GM18508 (cell line): ENCODE measurements around the gene PACS2.

Experiments
- ATAC-seq: cut with Tn5 transposase; IDR thresholded peaks from one replicate; pipeline ENCODE4 v1.9.1; 2021; ENCODE audit warnings: moderate number of reproducible peaks; ENCODE audit not compliant: insufficient read depth, unreplicated experiment

PACS2 gene

GRCh38 chr14:105397350-105397931, 82.9 kb downstream of the PACS2 start:
- no peak for ATAC-seq

DNA sequence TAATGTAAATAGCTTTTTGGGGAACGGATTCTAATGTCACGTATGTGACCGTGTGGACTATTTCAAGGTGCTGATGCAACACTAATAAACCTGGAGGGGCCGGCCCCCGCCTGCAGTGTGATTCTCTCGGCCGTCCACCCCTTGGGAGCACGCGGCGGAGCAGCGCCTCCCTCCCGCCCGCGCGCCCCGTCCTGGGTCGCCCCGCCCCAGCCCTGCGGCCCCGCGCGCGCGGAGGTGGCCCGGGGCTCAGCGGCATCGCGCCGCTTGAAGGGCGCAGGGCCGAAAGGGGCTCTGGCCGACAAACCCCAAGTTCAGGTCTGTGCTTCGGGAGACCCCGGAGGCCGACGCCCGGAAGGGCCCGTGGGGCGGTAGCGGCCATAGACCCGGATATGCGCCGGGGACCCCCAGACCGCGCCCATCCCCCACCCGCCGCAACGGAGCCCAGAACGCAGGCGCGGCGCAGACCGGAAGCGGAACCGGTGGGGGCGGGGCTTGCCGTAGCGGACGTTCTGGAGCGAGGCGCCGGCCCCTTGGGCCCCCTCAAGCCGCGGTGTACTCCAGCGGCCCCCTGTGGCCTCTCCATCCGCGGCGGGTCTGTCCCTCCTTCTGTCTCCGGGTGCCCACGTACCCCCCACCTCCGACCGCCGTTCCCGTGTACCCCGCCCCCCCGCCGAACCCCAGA, 83.6 kb downstream of the PACS2 start, which contains the start of gene TEX22:
Gene TEX22, plus strand, starts transcription at position 495 of the 682 bp plus-strand sequence. CDS start 803 bp downstream, outside the sequence.
- ATAC-seq, result no peak

GRCh38 chr14:105398726-105399465, 84.3 kb downstream of the PACS2 start:
- no peak for ATAC-seq

GRCh38 chr14:105399466-105399775, 84.9 kb downstream of the PACS2 start:
- no peak for ATAC-seq

- no peak for ATAC-seq
Measured at GRCh38 chr14:105400016-105400415, 85.5 kb downstream of the PACS2 start.

- ATAC-seq, result no peak
Measured at GRCh38 chr14:105401699-105402098, 87.2 kb downstream of the PACS2 start.

DNA sequence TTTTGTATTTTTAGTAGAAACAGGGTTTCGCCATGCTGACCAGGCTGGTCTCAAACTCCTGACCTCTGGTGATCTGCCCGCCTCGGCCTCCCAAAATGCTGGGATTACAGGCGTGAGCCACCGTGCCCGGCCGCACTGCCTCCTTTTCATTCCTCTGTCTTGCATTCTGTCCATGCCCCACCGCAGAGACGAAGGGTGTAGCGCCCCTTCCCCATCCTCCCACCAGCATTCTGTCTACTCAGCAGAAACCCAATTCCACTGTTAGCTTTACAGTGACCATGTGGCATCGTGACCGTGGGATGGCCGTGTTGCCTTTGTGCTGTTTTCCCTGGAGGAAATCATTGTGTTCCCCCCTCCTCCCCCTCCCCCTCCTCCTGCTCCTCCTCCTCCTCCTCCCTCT, 94.0 kb downstream of the PACS2 start:
- ATAC-seq, result no peak

DNA sequence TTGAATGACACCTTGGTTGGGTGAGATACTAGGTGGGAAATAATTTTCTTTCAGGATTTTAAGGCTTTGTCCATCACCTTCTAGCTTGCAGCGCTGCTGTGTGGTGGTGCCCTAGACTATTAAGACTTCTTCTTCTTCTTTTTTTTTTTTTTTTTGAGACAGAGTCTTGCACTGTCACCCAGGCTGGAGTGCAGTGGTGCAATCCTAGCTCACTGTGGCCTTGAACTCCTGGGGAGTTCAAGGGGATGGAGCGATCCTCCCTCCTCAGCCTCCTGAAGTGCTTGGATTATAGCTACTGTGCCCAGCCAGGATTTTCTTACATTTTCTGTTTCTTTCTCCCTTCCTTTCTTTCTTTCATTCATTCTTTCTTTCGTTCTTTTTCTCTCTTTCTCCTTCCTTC, 94.8 kb downstream of the PACS2 start:
- ATAC-seq, result no peak

DNA sequence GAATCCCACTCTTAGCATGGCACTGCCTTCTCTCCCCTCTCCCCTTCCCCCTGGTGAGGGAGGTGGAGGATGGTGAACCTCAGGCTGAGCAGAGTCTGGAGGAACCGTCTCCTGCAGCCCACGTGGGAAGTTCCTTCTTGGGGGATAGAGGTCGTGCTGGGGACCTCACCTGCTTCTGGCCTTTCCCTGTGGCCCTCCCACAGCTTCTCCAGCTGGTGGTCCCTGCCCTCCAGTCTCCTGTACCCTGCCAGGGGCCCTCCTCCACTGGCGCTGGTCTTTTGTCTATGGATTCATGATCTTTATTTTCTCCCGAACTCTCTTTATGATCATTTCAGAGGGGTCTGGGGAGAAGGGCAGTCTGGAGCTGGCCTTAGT, 96.1 kb downstream of the PACS2 start:
- no peak for ATAC-seq

- ATAC-seq, result no peak
Measured at GRCh38 chr14:105411017-105411941, 96.7 kb downstream of the PACS2 start.

DNA sequence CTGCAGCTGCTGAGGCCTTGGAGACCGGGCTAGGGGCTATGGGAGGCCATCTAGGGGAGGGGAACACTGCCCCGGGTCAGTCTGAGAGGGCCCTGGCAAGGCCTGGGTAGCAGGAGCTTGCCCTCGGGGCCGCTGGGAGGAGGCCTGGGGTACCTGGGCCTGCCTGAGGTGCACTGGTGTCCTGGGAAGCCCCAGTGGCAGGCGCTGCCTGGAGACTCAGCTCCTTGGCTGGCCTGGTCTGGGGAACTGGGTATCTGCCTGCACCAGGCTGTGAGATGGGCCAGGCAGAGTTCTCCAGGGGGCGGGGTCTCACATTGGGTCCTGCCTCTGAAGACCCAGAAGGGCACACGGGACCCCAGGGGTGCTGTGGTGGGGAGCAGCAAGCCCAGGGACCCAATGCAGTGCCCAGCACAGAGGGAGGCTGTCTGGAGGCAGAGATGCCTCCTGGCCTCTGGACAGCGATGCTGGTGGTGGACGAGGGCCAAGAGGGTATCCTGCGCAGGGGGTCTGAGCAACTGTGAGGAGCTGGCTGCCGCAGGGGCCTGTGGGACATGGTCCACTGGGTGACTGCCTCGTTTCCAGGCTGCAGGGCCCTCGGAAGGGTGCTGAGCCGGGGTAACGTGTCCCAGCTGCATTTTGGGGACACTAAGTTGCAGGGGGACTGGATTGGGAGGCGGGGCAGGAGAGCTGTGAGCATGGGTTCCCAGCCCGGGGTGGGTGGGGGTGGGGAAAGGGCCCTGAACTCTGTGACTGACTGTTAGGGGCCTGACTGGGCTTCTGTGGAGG, 97.6 kb downstream of the PACS2 start:
- ATAC-seq, result no peak

DNA sequence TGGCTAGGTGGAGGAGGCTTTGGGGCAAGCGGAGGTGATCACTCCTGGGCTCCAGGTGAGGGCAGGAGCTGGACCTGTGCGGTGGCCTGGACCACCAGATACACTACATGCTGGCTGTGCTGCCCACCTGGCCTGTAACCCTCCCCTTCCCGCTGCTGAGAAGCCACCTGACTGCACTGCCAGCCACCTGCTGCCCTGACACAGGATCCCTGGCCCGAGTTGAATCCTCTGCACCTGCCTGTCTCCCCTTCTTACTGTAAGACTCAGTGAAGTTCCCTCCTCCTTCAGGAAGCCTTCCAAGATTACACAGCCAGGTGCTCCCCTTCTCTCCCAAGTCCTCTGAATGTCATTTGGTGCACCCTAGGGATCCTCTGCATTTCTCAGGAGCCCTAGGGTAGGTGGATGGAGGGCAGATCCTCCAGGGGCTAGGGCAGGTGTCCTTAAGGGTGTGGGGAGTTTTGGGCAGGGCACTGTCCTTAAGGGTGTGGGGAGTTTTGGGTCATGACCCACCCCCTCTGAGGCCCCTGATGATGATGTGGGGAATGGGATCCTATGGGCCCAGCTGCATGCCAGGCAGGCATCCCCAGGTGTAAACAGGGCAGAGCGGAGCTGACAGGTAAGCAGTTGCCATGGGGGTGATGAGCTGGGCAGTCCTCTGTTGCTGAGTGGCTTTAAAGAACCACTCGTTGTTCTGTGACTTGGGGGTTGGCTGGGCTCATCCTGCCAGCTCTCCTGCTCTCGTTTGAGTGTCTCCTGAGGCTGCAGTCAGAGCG, 98.4 kb downstream of the PACS2 start:
- no peak for ATAC-seq

- ATAC-seq, result no peak
Measured at GRCh38 chr14:105413544-105413886, 99.0 kb downstream of the PACS2 start.

GRCh38 chr14:105414456-105415371, 100.2 kb downstream of the PACS2 start:
- ATAC-seq, result no peak

DNA sequence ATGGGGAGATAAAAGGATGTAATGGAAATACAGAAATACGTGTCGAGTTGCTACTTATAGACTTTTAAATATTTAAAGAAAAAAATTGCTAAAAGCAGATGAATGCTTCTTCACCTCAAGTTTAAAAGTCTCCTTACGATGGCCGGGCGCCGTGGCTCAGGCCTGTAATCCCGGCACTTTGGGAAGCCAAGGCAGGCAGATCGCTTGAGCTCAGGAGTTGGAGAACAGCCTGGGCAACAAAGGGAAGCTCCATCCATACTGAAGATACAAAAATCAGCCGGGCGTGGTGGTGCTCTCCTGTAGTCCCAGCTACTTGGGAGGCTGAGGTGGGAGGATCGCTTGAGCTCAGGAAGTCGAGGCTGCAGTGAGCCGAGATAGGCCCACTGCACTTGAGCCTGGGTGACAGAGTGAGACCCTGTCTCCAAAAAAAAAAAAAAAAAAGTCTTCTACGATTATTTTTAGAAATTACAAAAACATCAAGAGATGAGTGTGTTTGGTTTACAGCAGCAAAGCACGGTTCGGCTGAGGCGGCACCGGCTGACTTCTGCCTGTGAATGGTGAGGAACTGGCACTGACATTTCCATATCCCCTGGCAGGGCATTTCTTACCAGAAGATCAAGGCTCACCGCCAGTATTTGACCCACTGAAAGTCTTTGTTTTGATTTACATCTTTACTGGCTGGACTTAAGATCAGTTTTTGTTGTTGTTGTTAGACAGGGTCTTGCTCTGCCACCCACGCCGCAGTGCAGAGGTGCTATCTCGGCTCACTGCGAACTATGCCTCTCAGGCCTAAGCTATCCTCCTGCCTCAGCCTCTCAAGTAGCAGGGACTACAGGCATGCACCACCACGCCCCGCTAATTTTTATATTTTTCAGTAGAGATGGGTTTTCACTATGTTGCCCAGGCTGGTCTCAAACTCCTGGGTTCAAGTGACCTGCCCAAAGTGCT, 101.2 kb downstream of the PACS2 start:
- ATAC-seq, result no peak

- ATAC-seq, result no peak
Measured at GRCh38 chr14:105416671-105417070, 102.1 kb downstream of the PACS2 start.

DNA sequence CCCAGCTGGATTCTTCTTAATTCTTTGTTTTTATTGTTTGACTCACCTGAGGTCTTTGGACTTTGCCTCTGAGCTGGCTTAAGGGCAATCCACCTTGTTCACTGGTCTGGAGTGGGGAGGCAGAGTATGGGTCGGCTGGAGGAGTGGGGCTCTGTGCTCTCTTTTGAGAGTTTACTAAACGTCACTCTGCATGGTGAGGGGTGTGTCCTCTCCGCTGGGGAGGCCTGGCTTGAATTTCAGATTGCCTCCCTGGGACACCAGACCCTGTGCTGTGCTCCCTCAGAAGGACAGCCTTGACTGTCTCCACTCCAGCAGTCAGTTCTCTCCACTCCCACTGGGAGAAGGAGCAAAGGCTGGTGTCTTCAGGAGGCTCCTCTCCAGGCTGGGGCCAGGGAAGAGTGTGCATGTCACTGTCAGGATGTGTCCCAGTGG, 103.2 kb downstream of the PACS2 start:
- ATAC-seq, result no peak
